ENCODE results near the gene KIFC3.
"Not testable (repeated sequence)": the region's sequence is repeated elsewhere in the genome, so short reads cannot be mapped to it uniquely, and the experiment has no call there.

KIFC3 gene

GRCh38 chr16:57798267-57798810 is 4.0 kb downstream of the KIFC3 start:
- Histone ChIP-seq H3K36me3 (replicated peaks) (peaks cover 34% of the 10 kb centered on the region), H3K27ac (no peak overlapping the region), H3K27me3 (replicated peaks) (no peaks in the 10 kb centered on the region), H3K4me3 (ENCODE audit: low read depth, low read length) (no peak overlapping the region)
- no peak for DNase-seq
- in situ Hi-C loops (cut with HindIII; ENCODE audit: low pct_ligation_motif_present, low sequenced_read_pairs): no loop called here
- TF ChIP-seq CTCF (IDR thresholded peaks at IDR 0.05; ENCODE audit: low read depth, low read length, missing control alignments): no peak

- in situ Hi-C loops (cut with HindIII; ENCODE audit: low pct_ligation_motif_present, low sequenced_read_pairs): no loop called here
- no peak overlapping the region for H3K4me3 ChIP-seq (ENCODE audit: low read depth, low read length)
- no peak for TF ChIP-seq CTCF (IDR thresholded peaks at IDR 0.05; ENCODE audit: low read depth, low read length, missing control alignments)
- no peaks in the 10 kb centered on the region for H3K27me3 ChIP-seq (replicated peaks)
- H3K27ac ChIP-seq: no peak overlapping the region
- peaks cover 38% of the 10 kb centered on the region for H3K36me3 ChIP-seq (replicated peaks)
- DNase-seq: no peak
Observed at GRCh38 chr16:57797526-57798266, 4.6 kb downstream of the KIFC3 start.

- Histone ChIP-seq H3K4me3 (ENCODE audit: low read depth, low read length) (no peak overlapping the region), H3K27me3 (replicated peaks) (no peaks in the 10 kb centered on the region), H3K36me3 (replicated peaks) (peaks cover 38% of the 10 kb centered on the region), H3K27ac (no peak overlapping the region)
- in situ Hi-C loops (cut with HindIII; ENCODE audit: low pct_ligation_motif_present, low sequenced_read_pairs): no loop called here
- no peak for DNase-seq
- TF ChIP-seq CTCF (IDR thresholded peaks at IDR 0.05; ENCODE audit: low read depth, low read length, missing control alignments): no peak
Observed at GRCh38 chr16:57797216-57797525, 5.1 kb downstream of the KIFC3 start.

- H3K27me3 ChIP-seq (replicated peaks); in situ Hi-C loops (cut with HindIII; ENCODE audit: low pct_ligation_motif_present, low sequenced_read_pairs); DNase-seq; H3K27ac ChIP-seq; H3K4me3 ChIP-seq (ENCODE audit: low read depth, low read length): not testable (repeated sequence)
- H3K36me3 ChIP-seq (replicated peaks): peaks cover 49% of the 10 kb centered on the region
Observed at GRCh38 chr16:57796014-57796413, 6.3 kb downstream of the KIFC3 start.

- Histone ChIP-seq H3K27ac (no peak overlapping the region), H3K27me3 (replicated peaks) (no peaks in the 10 kb centered on the region), H3K4me3 (ENCODE audit: low read depth, low read length) (no peak overlapping the region), H3K36me3 (replicated peaks) (peaks cover 52% of the 10 kb centered on the region)
- peak; percentile 63 for TF ChIP-seq CTCF (IDR thresholded peaks at IDR 0.05; ENCODE audit: low read depth, low read length, missing control alignments)
- DNase-seq: no peak
- in situ Hi-C loops (cut with HindIII; ENCODE audit: low pct_ligation_motif_present, low sequenced_read_pairs): no loop called here
Observed at GRCh38 chr16:57795431-57795878, 6.8 kb downstream of the KIFC3 start.

- Histone ChIP-seq H3K36me3 (replicated peaks) (peaks cover 54% of the 10 kb centered on the region), H3K27ac (no peak overlapping the region), H3K4me3 (ENCODE audit: low read depth, low read length) (no peak overlapping the region), H3K27me3 (replicated peaks) (no peaks in the 10 kb centered on the region)
- no peak for TF ChIP-seq CTCF (IDR thresholded peaks at IDR 0.05; ENCODE audit: low read depth, low read length, missing control alignments)
- in situ Hi-C loops (cut with HindIII; ENCODE audit: low pct_ligation_motif_present, low sequenced_read_pairs): no loop called here
- no peak for DNase-seq
Observed at GRCh38 chr16:57794849-57795430, 7.4 kb downstream of the KIFC3 start.

All from brain microvascular endothelial cell (primary cell).